ENCODE data around the gene AUTS2.
A peak's percentile ranks its signal among the peaks of the same experiment; 100 is the strongest.

AUTS2 gene

DNA sequence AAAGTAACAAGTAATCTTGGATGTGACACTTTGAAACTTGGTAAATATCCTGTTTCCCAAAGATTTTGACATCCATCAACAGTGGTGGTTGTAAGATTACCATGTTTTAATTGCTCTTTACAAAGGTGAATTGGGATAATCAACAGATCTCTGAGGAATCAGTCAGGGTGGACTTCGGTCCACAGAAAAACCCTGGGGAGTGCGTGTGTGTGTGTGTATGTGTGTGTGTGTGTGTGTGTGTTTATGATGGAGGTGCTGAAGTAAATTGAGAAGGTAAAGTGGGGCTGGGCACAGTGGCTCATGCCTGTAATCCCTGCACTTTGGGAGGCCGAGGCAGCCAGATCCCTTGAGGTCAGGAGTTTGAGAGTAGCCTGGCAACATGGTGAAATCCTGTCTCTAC is 12.0 kb upstream of the AUTS2 start:
- Histone ChIP-seq H3K4me1 (ENCODE audit: control insufficient read depth in 2 of 2, insufficient read depth in 2 of 2, low read length in 2 of 2) (no peaks in the 10 kb centered on the region), H3K4me3 (ENCODE audit: low read length in 2 of 2) (no peak overlapping the region), H3K27ac (ENCODE audit: low read depth in 2 of 2, low read length in 2 of 2) (no peak overlapping the region), H3K9ac (ENCODE audit: low read depth in 1 of 2, low read length in 2 of 2) (no peak overlapping the region), H3K9me3 (ENCODE audit: control insufficient read depth in 2 of 2, low read length in 2 of 2) (no peaks in the 10 kb centered on the region), H3K27me3 (ENCODE audit: control insufficient read depth in 2 of 2, insufficient read depth in 2 of 2, low read length in 2 of 2) (no peaks in the 10 kb centered on the region), H3K36me3 (ENCODE audit: control insufficient read depth in 2 of 2, insufficient read depth in 2 of 2, low read length in 2 of 2) (no peaks in the 10 kb centered on the region)

DNA sequence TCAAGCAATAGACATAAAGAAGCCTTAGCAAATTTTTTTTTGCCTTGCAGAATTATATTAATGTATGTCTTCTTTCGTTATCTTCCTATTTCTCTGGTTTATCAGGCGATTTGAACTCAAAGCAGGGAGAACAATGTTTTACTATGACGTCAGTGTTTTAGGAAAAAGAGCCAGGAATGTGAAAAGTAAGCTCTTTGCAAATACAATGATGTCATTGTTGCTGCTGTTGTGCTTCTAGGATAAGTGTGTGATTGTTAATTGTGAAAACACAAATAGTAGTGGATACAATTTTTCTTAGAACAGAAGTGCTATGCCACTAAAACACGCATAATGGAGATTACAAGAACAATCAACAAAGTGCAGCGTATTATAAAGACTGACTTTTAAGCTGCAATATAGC is 9.5 kb upstream of the AUTS2 start:
- no peaks in the 10 kb centered on the region for H3K27me3 ChIP-seq (ENCODE audit: control insufficient read depth in 2 of 2, insufficient read depth in 2 of 2, low read length in 2 of 2)
- no peak overlapping the region for H3K9ac ChIP-seq (ENCODE audit: low read depth in 1 of 2, low read length in 2 of 2)
- no peak overlapping the region for H3K27ac ChIP-seq (ENCODE audit: low read depth in 2 of 2, low read length in 2 of 2)
- H3K36me3 ChIP-seq (ENCODE audit: control insufficient read depth in 2 of 2, insufficient read depth in 2 of 2, low read length in 2 of 2): no peaks in the 10 kb centered on the region
- no peak overlapping the region for H3K4me3 ChIP-seq (ENCODE audit: low read length in 2 of 2)
- no peaks in the 10 kb centered on the region for H3K9me3 ChIP-seq (ENCODE audit: control insufficient read depth in 2 of 2, low read length in 2 of 2)
- H3K4me1 ChIP-seq (ENCODE audit: control insufficient read depth in 2 of 2, insufficient read depth in 2 of 2, low read length in 2 of 2): no peaks in the 10 kb centered on the region

DNA sequence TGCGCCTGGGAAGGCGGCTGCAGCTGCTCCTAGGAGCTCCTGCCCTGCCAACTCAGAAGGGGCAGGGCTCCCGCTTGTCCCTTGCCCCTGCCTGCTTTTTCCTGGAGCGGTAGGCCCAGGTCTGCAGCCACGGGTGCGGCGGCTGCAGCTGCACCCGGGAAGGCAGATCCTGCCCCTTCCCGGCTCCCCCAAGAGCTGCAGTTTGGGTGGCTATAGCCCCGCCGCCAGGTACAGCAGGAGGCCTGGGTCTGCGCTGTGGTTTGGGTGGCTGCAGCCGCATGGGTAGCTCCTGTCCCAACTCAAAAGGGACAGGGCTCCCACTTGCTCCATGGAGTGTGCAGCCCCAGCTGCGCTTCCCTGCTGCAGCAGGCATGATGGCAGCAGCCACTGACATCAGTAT is 6.5 kb upstream of the AUTS2 start:
- H3K4me1 ChIP-seq (ENCODE audit: control insufficient read depth in 2 of 2, insufficient read depth in 2 of 2, low read length in 2 of 2): no peaks in the 10 kb centered on the region
- H3K27ac ChIP-seq (ENCODE audit: low read depth in 2 of 2, low read length in 2 of 2): no peak overlapping the region
- H3K4me3 ChIP-seq (ENCODE audit: low read length in 2 of 2): no peak overlapping the region
- H3K9me3 ChIP-seq (ENCODE audit: control insufficient read depth in 2 of 2, low read length in 2 of 2): no peaks in the 10 kb centered on the region
- H3K9ac ChIP-seq (ENCODE audit: low read depth in 1 of 2, low read length in 2 of 2): no peak overlapping the region
- no peaks in the 10 kb centered on the region for H3K36me3 ChIP-seq (ENCODE audit: control insufficient read depth in 2 of 2, insufficient read depth in 2 of 2, low read length in 2 of 2)
- H3K27me3 ChIP-seq (ENCODE audit: control insufficient read depth in 2 of 2, insufficient read depth in 2 of 2, low read length in 2 of 2): peaks cover 2 to 4% of the 10 kb centered on the region in 2 donors

DNA sequence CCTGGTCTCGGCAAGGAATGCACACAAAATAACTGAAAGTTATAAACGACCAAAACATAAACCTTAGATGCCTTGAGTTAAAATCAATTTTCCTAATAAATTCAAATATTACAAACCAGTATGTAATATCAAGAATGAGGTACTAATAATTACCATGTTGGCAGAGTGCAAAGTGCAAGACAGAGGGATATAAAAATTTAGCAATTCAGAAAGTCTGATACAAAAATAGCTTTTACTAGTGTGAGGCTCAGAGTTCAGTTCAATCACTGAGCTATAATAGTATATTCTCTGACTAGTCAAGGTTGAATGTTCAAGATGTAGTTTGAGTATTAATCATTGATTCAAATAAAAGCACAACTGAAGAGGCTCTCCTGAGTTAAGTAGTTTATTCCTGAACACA is 4.8 kb upstream of the AUTS2 start:
- H3K4me1 ChIP-seq (ENCODE audit: control insufficient read depth in 2 of 2, insufficient read depth in 2 of 2, low read length in 2 of 2): no peaks in the 10 kb centered on the region
- H3K9ac ChIP-seq (ENCODE audit: low read depth in 1 of 2, low read length in 2 of 2): no peak overlapping the region
- no peak overlapping the region for H3K27ac ChIP-seq (ENCODE audit: low read depth in 2 of 2, low read length in 2 of 2)
- H3K4me3 ChIP-seq (ENCODE audit: low read length in 2 of 2): no peak overlapping the region
- no peaks in the 10 kb centered on the region for H3K36me3 ChIP-seq (ENCODE audit: control insufficient read depth in 2 of 2, insufficient read depth in 2 of 2, low read length in 2 of 2)
- peaks cover 2 to 4% of the 10 kb centered on the region in 2 donors for H3K27me3 ChIP-seq (ENCODE audit: control insufficient read depth in 2 of 2, insufficient read depth in 2 of 2, low read length in 2 of 2)
- H3K9me3 ChIP-seq (ENCODE audit: control insufficient read depth in 2 of 2, low read length in 2 of 2): no peaks in the 10 kb centered on the region

DNA sequence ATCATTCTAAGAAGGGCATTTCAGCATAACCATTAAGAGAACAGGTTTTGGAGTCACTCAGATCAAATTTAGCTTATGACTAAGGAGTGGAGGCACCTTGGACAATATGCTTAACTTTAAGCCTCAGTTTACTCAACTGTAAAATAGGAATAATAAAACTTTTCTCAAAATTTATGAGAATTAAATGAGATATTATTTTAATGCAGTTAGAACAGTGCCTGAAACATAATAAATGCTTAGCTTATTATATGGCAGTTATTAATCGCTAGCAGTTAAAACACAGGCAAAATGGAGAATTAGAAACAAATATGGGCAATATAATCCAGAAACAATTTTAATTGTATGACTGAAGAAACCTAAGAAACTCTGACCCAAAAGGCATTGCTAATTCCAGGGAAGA is 2.9 kb upstream of the AUTS2 start:
- H3K4me1 ChIP-seq (ENCODE audit: control insufficient read depth in 2 of 2, insufficient read depth in 2 of 2, low read length in 2 of 2): peaks cover 0 to 2% of the 10 kb centered on the region in 2 donors
- no peak overlapping the region for H3K9ac ChIP-seq (ENCODE audit: low read depth in 1 of 2, low read length in 2 of 2)
- peaks cover 2 to 12% of the 10 kb centered on the region in 2 donors for H3K27me3 ChIP-seq (ENCODE audit: control insufficient read depth in 2 of 2, insufficient read depth in 2 of 2, low read length in 2 of 2)
- H3K4me3 ChIP-seq (ENCODE audit: low read length in 2 of 2): no peak overlapping the region
- no peaks in the 10 kb centered on the region for H3K9me3 ChIP-seq (ENCODE audit: control insufficient read depth in 2 of 2, low read length in 2 of 2)
- no peaks in the 10 kb centered on the region for H3K36me3 ChIP-seq (ENCODE audit: control insufficient read depth in 2 of 2, insufficient read depth in 2 of 2, low read length in 2 of 2)
- H3K27ac ChIP-seq (ENCODE audit: low read depth in 2 of 2, low read length in 2 of 2): no peak overlapping the region

DNA sequence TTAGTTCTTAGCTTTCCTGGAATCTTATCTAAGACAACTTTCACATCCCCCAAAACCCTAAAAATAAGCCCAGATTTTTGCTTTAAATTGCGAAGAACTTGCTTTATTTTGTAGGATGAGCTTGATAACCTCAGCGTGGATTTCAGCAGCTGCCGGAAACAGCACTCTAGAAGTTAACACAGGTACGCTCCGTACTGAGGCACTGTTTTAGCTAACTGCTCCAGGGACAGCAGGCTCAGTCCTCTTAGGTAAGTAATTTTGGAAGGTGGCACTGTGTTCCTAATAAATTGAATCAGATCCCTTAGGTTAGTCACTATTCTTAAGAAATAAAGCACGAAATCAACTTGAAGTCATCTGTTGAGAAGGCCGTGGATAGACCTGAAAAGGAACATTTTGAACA is 2.2 kb upstream of the AUTS2 start:
- H3K27me3 ChIP-seq (ENCODE audit: control insufficient read depth in 2 of 2, insufficient read depth in 2 of 2, low read length in 2 of 2): peaks cover 2 to 12% of the 10 kb centered on the region in 2 donors
- no peak overlapping the region for H3K9ac ChIP-seq (ENCODE audit: low read depth in 1 of 2, low read length in 2 of 2)
- H3K27ac ChIP-seq (ENCODE audit: low read depth in 2 of 2, low read length in 2 of 2): no peak overlapping the region
- no peak overlapping the region for H3K4me3 ChIP-seq (ENCODE audit: low read length in 2 of 2)
- H3K4me1 ChIP-seq (ENCODE audit: control insufficient read depth in 2 of 2, insufficient read depth in 2 of 2, low read length in 2 of 2): peaks cover 0 to 2% of the 10 kb centered on the region in 2 donors
- H3K9me3 ChIP-seq (ENCODE audit: control insufficient read depth in 2 of 2, low read length in 2 of 2): no peaks in the 10 kb centered on the region
- no peaks in the 10 kb centered on the region for H3K36me3 ChIP-seq (ENCODE audit: control insufficient read depth in 2 of 2, insufficient read depth in 2 of 2, low read length in 2 of 2)

DNA sequence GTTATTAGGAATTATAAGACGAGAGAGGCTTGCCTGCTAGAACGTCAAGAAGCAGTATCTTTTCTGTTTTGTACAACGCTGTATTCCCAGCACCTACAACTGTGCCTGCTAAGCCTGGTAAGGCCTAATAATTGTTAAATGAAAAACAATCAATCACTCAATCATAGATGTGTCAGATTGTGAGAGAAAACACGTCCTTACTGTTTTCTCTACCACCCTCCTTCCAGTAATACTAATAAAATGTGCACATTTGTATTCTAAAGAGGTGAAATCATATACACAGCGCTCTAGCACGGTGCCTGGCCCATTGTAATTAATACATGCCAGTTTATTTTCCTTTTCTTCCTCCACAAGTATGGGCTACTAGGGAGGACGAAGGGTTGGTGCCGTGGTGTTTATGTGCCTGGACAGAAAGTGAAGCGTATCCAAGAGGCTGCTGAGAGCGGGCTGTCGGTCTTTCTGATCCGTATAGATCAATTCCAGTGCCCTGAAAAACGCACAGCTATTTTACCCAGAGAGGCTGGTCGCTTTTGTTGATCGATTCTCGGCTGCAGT is 1.5 kb upstream of the AUTS2 start:
- no peak overlapping the region for H3K27ac ChIP-seq (ENCODE audit: low read depth in 2 of 2, low read length in 2 of 2)
- peaks cover 0 to 2% of the 10 kb centered on the region in 2 donors for H3K4me1 ChIP-seq (ENCODE audit: control insufficient read depth in 2 of 2, insufficient read depth in 2 of 2, low read length in 2 of 2)
- H3K9me3 ChIP-seq (ENCODE audit: control insufficient read depth in 2 of 2, low read length in 2 of 2): no peaks in the 10 kb centered on the region
- no peaks in the 10 kb centered on the region for H3K36me3 ChIP-seq (ENCODE audit: control insufficient read depth in 2 of 2, insufficient read depth in 2 of 2, low read length in 2 of 2)
- peaks cover 4 to 17% of the 10 kb centered on the region in 2 donors for H3K27me3 ChIP-seq (ENCODE audit: control insufficient read depth in 2 of 2, insufficient read depth in 2 of 2, low read length in 2 of 2)
- H3K4me3 ChIP-seq (ENCODE audit: low read length in 2 of 2): peak overlapping the region; percentile 26 to 33
- H3K9ac ChIP-seq (ENCODE audit: low read depth in 1 of 2, low read length in 2 of 2): peak overlapping the region in 1 of 2 donors; percentile 12

DNA sequence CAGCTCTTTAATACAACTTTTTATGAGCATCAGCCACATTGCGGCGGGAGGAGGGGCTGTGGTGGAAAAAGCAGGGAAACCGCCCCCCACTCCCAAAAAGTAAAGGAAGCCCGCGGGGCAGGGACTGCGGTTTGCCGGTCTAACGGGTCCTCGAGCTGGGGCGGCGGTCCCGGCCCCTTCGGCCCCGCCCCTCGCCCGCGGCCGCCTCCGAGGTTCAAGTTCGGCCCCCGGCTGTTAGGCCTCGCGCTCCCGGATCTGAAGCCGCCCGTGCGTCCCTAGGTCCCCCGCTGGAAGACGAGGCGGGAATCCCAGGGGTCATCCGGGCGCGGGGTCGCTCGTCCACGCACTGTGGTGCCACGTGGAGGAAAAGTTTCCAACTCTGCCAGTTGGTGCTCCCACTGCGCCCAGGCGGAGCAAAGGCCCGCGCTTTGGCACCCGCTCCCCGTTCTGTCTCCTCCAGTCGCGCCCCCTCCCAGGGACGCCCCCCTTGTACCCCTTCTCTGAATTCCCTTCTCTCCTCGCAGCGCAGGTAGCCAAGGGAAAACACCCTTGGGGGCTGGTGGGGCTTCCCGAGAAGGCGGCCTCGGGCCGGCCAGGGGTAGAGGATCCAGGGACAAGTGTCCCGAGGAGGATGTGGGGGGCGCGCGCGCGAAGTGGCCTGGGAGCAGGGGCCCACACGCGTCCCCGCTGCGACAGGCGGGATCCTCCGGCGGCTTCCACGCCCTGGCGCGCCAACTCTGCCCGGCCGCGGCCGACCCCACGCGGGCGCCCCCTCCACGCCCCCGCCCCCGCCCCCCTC is 798 bp upstream of the AUTS2 start:
- Histone ChIP-seq H3K9ac (ENCODE audit: low read depth in 1 of 2, low read length in 2 of 2) (peak overlapping the region in 1 of 2 donors; percentile 12), H3K4me1 (ENCODE audit: control insufficient read depth in 2 of 2, insufficient read depth in 2 of 2, low read length in 2 of 2) (peaks cover 0 to 2% of the 10 kb centered on the region in 2 donors), H3K27me3 (ENCODE audit: control insufficient read depth in 2 of 2, insufficient read depth in 2 of 2, low read length in 2 of 2) (peaks cover 4 to 17% of the 10 kb centered on the region in 2 donors), H3K9me3 (ENCODE audit: control insufficient read depth in 2 of 2, low read length in 2 of 2) (no peaks in the 10 kb centered on the region), H3K36me3 (ENCODE audit: control insufficient read depth in 2 of 2, insufficient read depth in 2 of 2, low read length in 2 of 2) (no peaks in the 10 kb centered on the region), H3K4me3 (ENCODE audit: low read length in 2 of 2) (peak overlapping the region; percentile 41 to 55), H3K27ac (ENCODE audit: low read depth in 2 of 2, low read length in 2 of 2) (peak overlapping the region; percentile 27 to 56)

DNA sequence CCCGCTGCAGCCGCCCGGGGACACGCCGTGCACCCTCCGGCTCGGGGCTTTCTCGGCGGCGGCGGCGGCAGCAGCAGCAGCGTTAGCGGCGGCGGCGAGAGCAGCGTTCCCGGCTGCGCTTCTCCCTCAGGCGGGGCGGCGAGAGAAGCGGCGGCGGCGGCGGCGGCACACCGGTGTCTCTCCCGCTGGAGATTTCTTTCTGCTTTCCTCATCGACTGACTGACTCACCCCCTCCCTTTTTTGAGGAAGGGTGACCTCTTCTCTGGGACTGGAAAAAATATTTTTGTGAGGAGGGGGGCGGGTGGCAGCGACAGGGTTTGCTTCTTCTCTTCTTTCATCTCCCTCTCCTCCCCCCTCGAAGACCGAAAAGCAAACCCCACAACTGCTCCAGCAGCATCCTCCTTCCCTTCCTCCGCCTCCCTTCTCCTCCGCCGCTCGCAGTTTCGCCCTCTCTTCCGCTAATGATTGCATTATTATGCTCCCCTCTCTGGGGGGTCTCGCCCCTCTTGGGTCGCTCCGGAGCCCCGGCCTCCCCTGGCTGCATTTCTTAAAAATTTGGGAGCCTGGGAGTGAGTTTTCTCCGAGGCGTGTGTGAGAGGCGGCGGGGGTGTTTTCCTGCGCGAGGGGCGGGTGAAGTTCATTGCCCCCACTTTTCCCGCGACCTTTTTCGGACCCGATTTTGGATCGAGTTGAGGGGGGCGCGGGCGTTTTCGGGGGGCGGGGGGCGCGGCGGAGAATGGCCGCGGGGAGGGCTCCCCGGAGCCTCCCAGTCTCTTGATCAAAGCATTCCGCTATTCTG is 411 bp downstream of the AUTS2 start:
- Histone ChIP-seq H3K9ac (ENCODE audit: low read depth in 1 of 2, low read length in 2 of 2) (peak overlapping the region; percentile 24 to 42), H3K4me3 (ENCODE audit: low read length in 2 of 2) (peak overlapping the region; percentile 58 to 76), H3K27ac (ENCODE audit: low read depth in 2 of 2, low read length in 2 of 2) (no peak overlapping the region), H3K9me3 (ENCODE audit: control insufficient read depth in 2 of 2, low read length in 2 of 2) (no peaks in the 10 kb centered on the region), H3K4me1 (ENCODE audit: control insufficient read depth in 2 of 2, insufficient read depth in 2 of 2, low read length in 2 of 2) (peaks cover 0 to 2% of the 10 kb centered on the region in 2 donors), H3K27me3 (ENCODE audit: control insufficient read depth in 2 of 2, insufficient read depth in 2 of 2, low read length in 2 of 2) (peaks cover 4 to 17% of the 10 kb centered on the region in 2 donors), H3K36me3 (ENCODE audit: control insufficient read depth in 2 of 2, insufficient read depth in 2 of 2, low read length in 2 of 2) (no peaks in the 10 kb centered on the region)

All from mucosa of rectum (tissue), 2 donors.